ENCODE measurements around the gene UBE2G1. TPM values are rescaled to one million over a fixed set of nuclear protein-coding genes. Genes with fewer than 3 reads are reported as not detected.

The UBE2G1 gene
- total RNA-seq, 1 donor = 39.3 TPM

- H3K4me3 ChIP-seq (ENCODE audit: low read depth, low read length) = no peak overlapping the region
- DNase-seq (ENCODE audit: low read depth) = no peak
- TF ChIP-seq CTCF (IDR thresholded peaks at IDR 0.05; ENCODE audit: insufficient read depth, low read length) = no peak
These were observed 39.9 kb upstream of the UBE2G1 start for GRCh38 chr17:4406386-4406785.

- no peak for TF ChIP-seq CTCF (IDR thresholded peaks at IDR 0.05; ENCODE audit: insufficient read depth, low read length)
- H3K4me3 ChIP-seq (ENCODE audit: low read depth, low read length) = no peak overlapping the region
- DNase-seq (ENCODE audit: low read depth) = no peak
These were observed 39.2 kb upstream of the UBE2G1 start for GRCh38 chr17:4405699-4406098.

- no peak for TF ChIP-seq CTCF (IDR thresholded peaks at IDR 0.05; ENCODE audit: insufficient read depth, low read length)
- no peak overlapping the region for H3K4me3 ChIP-seq (ENCODE audit: low read depth, low read length)
- DNase-seq (ENCODE audit: low read depth) = no peak
These were observed 38.7 kb upstream of the UBE2G1 start for GRCh38 chr17:4405038-4405669.

- TF ChIP-seq CTCF (IDR thresholded peaks at IDR 0.05; ENCODE audit: insufficient read depth, low read length) = no peak
These were observed 31.4 kb upstream of the UBE2G1 start for GRCh38 chr17:4397840-4398239.

GRCh38 chr17:4395111-4395478 is 28.6 kb upstream of the UBE2G1 start:
- DNase-seq (ENCODE audit: low read depth) = no peak
- no peak for TF ChIP-seq CTCF (IDR thresholded peaks at IDR 0.05; ENCODE audit: insufficient read depth, low read length)
- no peak overlapping the region for H3K4me3 ChIP-seq (ENCODE audit: low read depth, low read length)

More at GRCh38 chr17:4397840-4398239, 31.4 kb upstream of the UBE2G1 start:
- no peak for DNase-seq (ENCODE audit: low read depth)
- H3K4me3 ChIP-seq (ENCODE audit: low read depth, low read length) = no peak overlapping the region

GRCh38 chr17:4394208-4395110 is 28.0 kb upstream of the UBE2G1 start:
- DNase-seq (ENCODE audit: low read depth) = no peak
- no peak overlapping the region for H3K4me3 ChIP-seq (ENCODE audit: low read depth, low read length)
- TF ChIP-seq CTCF (IDR thresholded peaks at IDR 0.05; ENCODE audit: insufficient read depth, low read length) = no peak

All from fibroblast of the aortic adventitia (primary cell).